H9 (cell line): ENCODE measurements around the gene ENGASE. TPM values are rescaled to one million over a fixed set of nuclear protein-coding genes. Genes with fewer than 3 reads are reported as not detected.

Source experiments
- DNase-seq: peaks from one replicate; pipeline ENCODE4 v3.0.0-alpha.2; 2017
- H2AFZ ChIP-seq: one replicate; pipeline ENCODE4 v1.6.1; 2013; ENCODE audit warnings: mild to moderate bottlenecking, low read length, control low read depth, moderate library complexity
- H2AK5ac ChIP-seq: 2 replicates; pipeline ENCODE4 v1.6.1; 2013; ENCODE audit warnings: low read length, control low read depth, mixed read lengths; ENCODE audit not compliant: insufficient read length
- H2BK120ac ChIP-seq: one replicate; pipeline ENCODE4 v1.6.1; 2013; ENCODE audit warnings: low read depth, mild to moderate bottlenecking, low read length, control low read depth, inconsistent platforms; ENCODE audit not compliant: poor library complexity, severe bottlenecking
- H2BK12ac ChIP-seq: 2 replicates; pipeline ENCODE4 v1.6.1; 2013; ENCODE audit warnings: low read length, control low read depth, mixed read lengths, low read depth; ENCODE audit not compliant: insufficient read length
- H2BK15ac ChIP-seq: 2 replicates; pipeline ENCODE4 v1.6.1; 2013; ENCODE audit warnings: low read depth, low read length, control low read depth
- H2BK20ac ChIP-seq: one replicate; pipeline ENCODE4 v1.6.1; 2013; ENCODE audit warnings: low read depth, mild to moderate bottlenecking, low read length, control low read depth, inconsistent platforms; ENCODE audit not compliant: poor library complexity, severe bottlenecking
- H2BK5ac ChIP-seq: 2 replicates; pipeline ENCODE4 v1.6.1; 2013; ENCODE audit warnings: low read length, control low read depth, mixed read lengths; ENCODE audit not compliant: insufficient read length
- H3K14ac ChIP-seq: 2 replicates; pipeline ENCODE4 v1.6.1; 2013; ENCODE audit warnings: low read length, control low read depth; ENCODE audit not compliant: insufficient read depth
- H3K18ac ChIP-seq: 2 replicates; pipeline ENCODE4 v1.6.1; 2013; ENCODE audit warnings: low read depth, mild to moderate bottlenecking, mixed read lengths, low read length, control low read depth; ENCODE audit not compliant: insufficient read length
- H3K23ac ChIP-seq: 2 replicates; pipeline ENCODE4 v1.6.1; 2013; ENCODE audit warnings: low read length, control low read depth, mixed read lengths, low read depth; ENCODE audit not compliant: insufficient read length
- H3K23me2 ChIP-seq: 2 replicates; pipeline ENCODE4 v1.6.1; 2013; ENCODE audit warnings: low read depth, mild to moderate bottlenecking, mixed read lengths, low read length, control low read depth; ENCODE audit not compliant: insufficient read length, poor library complexity, severe bottlenecking
- H3K27ac ChIP-seq: 2 replicates; pipeline ENCODE4 v1.5.1; 2013; ENCODE audit warnings: low read length, control low read depth, mixed read lengths, low read depth; ENCODE audit not compliant: insufficient read length
- H3K27me3 ChIP-seq: 2 replicates; pipeline ENCODE4 v1.6.1; 2013; ENCODE audit warnings: low read length, control low read depth, inconsistent platforms; ENCODE audit not compliant: insufficient read depth
- H3K4ac ChIP-seq: 2 replicates; pipeline ENCODE4 v1.6.1; 2013; ENCODE audit warnings: low read depth, mild to moderate bottlenecking, control low read depth, inconsistent platforms, low read length, moderate library complexity
- H3K4me1 ChIP-seq: 2 replicates; pipeline ENCODE4 v1.6.1; 2013; ENCODE audit warnings: low read length, control low read depth, inconsistent platforms; ENCODE audit not compliant: insufficient read depth
- H3K4me2 ChIP-seq: 2 replicates; pipeline ENCODE4 v1.6.1; 2013; ENCODE audit warnings: low read length, control low read depth, mixed read lengths; ENCODE audit not compliant: insufficient read length, insufficient read depth
- H3K56ac ChIP-seq: 2 replicates; pipeline ENCODE4 v1.6.1; 2013; ENCODE audit warnings: low read depth, mild to moderate bottlenecking, mixed read lengths, low read length, control low read depth; ENCODE audit not compliant: insufficient read length
- H3K79me1 ChIP-seq: 2 replicates; pipeline ENCODE4 v1.6.1; 2013; ENCODE audit warnings: low read depth, mild to moderate bottlenecking, moderate library complexity, low read length, control low read depth, inconsistent platforms; ENCODE audit not compliant: insufficient read depth, poor library complexity, severe bottlenecking
- H3K79me2 ChIP-seq: 2 replicates; pipeline ENCODE4 v1.6.1; 2013; ENCODE audit warnings: low read length, control low read depth, inconsistent platforms; ENCODE audit not compliant: insufficient read depth
- H3K9ac ChIP-seq: 2 replicates; pipeline ENCODE4 v1.6.1; 2013; ENCODE audit warnings: low read length, control low read depth, mixed read lengths; ENCODE audit not compliant: insufficient read length; ENCODE audit errors: extremely low read depth
- H3K9me3 ChIP-seq: one replicate; pipeline ENCODE4 v1.6.1; 2013; ENCODE audit warnings: low read depth, low read length, inconsistent platforms; ENCODE audit not compliant: control insufficient read depth
- H3T11ph ChIP-seq: one replicate; pipeline ENCODE4 v1.6.1; 2013; ENCODE audit warnings: mild to moderate bottlenecking, low read length, control low read depth, inconsistent platforms
- H4K20me1 ChIP-seq: one replicate; pipeline ENCODE4 v1.6.1; 2013; ENCODE audit not compliant: control insufficient read depth, insufficient read length, insufficient read depth
- H4K5ac ChIP-seq: 2 replicates; pipeline ENCODE4 v1.6.1; 2013; ENCODE audit warnings: low read depth, mild to moderate bottlenecking, mixed read lengths, low read length, control low read depth; ENCODE audit not compliant: insufficient read length
- H4K8ac ChIP-seq: replicated peaks from 2 replicates; pipeline ENCODE4 v1.6.1; 2013; ENCODE audit warnings: low read length, control low read depth, mixed read lengths, low read depth; ENCODE audit not compliant: insufficient read length
- H4K91ac ChIP-seq: 2 replicates; pipeline ENCODE4 v1.6.1; 2013; ENCODE audit warnings: low read depth, mild to moderate bottlenecking, moderate library complexity, mixed read lengths, low read length, control low read depth; ENCODE audit not compliant: insufficient read length
- H3K27ac Mint-ChIP-seq, 3 experiments: 2 replicates in 2 of 3; 3 replicates in 1 of 3; pipeline ENCODE4 v1.8.0; 2020 to 2021; ENCODE audit warnings: mixed read lengths in 3 of 3, mild to moderate bottlenecking in 1 of 3, moderate library complexity in 1 of 3
- H3K27me3 Mint-ChIP-seq: 2 replicates; pipeline ENCODE4 v1.8.0; 2021; ENCODE audit warnings: low read depth, mild to moderate bottlenecking, moderate library complexity, mixed read lengths
- H3K36me3 Mint-ChIP-seq, 3 experiments: 2 replicates in 2 of 3; 3 replicates in 1 of 3; pipeline ENCODE4 v1.8.0; 2020 to 2021; ENCODE audit warnings: low read depth in 3 of 3, mixed read lengths in 3 of 3; ENCODE audit not compliant: insufficient read depth in 1 of 3
- H3K4me1 Mint-ChIP-seq, 2 experiments: 2 replicates each; pipeline ENCODE4 v1.8.0; 2020; ENCODE audit warnings: mixed read lengths in 2 of 2
- H3K4me3 Mint-ChIP-seq, 2 experiments: 2 replicates in 1 of 2; 3 replicates in 1 of 2; pipeline ENCODE4 v1.8.0; 2020 to 2021; ENCODE audit warnings: mild to moderate bottlenecking in 2 of 2, mixed read lengths in 2 of 2, moderate library complexity in 1 of 2
- H3K9me3 Mint-ChIP-seq, 2 experiments: 2 replicates in 1 of 2; 3 replicates in 1 of 2; pipeline ENCODE4 v1.8.0; 2020; ENCODE audit warnings: mild to moderate bottlenecking in 2 of 2, mixed read lengths in 2 of 2, moderate library complexity in 1 of 2
- WGBS: extraction: QIAGEN DNeasy Blood & Tissue Kit; methylation state at CpG from one replicate; pipeline ENCODE4 v1.1.7; 2013; ENCODE audit warnings: missing lambda C conversion rate, low lambda C conversion rate, mixed read lengths; ENCODE audit not compliant: insufficient read length; ENCODE audit errors: extremely low coverage; 5-methylcytosine and 5-hydroxymethylcytosine counted together
- long read RNA-seq: library from polyadenylated mRNA; unstranded; transcript quantifications from one replicate; pipeline ENCODE4 v2.0.0, GENCODE V29; 2020
- total RNA-seq: library from RNA; stranded (reverse); gene quantifications from 2 replicates; pipeline ENCODE4 v1.2.1, GENCODE V29; 2021
- TF ChIP-seq, protein P1 (sequence below): fragments of 200-600 bp; sonication (generic); conservative IDR thresholded peaks from 3 replicates; pipeline ENCODE4 v1.8.0; 2021; ENCODE audit warnings: antibody characterized with exemption, mild to moderate bottlenecking

The ENGASE gene, protein sequence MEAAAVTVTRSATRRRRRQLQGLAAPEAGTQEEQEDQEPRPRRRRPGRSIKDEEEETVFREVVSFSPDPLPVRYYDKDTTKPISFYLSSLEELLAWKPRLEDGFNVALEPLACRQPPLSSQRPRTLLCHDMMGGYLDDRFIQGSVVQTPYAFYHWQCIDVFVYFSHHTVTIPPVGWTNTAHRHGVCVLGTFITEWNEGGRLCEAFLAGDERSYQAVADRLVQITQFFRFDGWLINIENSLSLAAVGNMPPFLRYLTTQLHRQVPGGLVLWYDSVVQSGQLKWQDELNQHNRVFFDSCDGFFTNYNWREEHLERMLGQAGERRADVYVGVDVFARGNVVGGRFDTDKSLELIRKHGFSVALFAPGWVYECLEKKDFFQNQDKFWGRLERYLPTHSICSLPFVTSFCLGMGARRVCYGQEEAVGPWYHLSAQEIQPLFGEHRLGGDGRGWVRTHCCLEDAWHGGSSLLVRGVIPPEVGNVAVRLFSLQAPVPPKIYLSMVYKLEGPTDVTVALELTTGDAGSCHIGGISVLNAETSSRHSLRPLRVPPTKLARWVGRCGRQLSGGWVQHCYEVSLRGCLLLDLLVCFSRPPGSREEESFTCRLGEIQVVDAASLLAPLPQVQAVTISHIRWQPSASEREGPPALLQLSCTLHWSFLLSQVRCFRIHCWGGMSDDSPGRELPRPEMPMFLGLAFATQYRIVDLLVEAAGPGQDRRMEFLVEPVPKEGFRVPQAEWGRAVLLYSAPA
- total RNA-seq = 20.6 and 21.1 TPM in 2 replicates
- long read RNA-seq, partial matches to known transcripts = 2 of 15 reads
- long read RNA-seq, other reads (novel, unspliced or antisense) = 13 of 15 reads

DNA sequence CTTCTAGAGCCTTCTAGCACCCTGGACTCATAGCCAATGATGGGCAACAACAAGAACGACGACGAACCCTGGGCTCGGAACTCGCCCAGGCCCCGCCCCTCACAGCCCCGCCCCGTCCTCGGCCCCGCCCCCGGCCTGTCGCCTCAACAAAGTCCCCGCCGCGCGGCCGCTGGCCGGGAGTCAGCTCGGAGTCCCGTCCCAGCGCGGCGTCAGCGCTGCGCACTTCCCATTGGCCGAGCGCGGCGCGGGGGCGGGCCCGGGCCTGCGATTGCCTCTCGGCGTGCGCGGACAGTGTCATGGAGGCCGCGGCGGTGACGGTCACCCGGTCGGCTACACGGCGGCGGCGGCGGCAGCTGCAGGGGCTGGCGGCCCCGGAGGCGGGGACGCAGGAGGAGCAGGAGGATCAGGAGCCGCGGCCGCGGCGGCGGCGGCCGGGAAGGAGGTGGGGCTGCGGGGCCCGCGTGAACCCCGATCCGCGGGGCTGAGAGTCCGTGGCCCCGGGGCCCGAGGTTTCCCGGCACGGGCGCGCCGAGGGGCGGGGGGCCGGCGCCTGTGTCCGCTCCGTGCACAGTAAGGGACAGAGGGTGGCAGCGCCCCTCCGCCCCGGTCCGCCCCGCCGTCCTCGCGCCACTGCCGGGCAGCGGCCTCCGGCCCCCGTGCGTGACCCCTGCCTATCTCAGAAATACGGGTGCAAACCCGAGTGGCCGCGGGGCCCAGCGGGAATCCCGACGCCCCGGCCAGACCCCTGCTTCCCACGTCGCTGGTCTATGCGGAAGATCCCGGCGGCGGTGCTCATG, at the start of gene ENGASE:
Gene ENGASE (plus strand): TSS at position 176 of the 797 bp plus-strand sequence. CDS start 121 bp downstream, at position 297.
- H2BK12ac ChIP-seq = no peak within 1 kb of the TSS
- peak within 1 kb of the TSS; percentile 77 to 88 for H3K4me3 Mint-ChIP-seq
- H3K18ac ChIP-seq = no peak within 1 kb of the TSS
- H3K4ac ChIP-seq = no peak within 1 kb of the TSS
- no peak within 1 kb of the TSS for H2BK5ac ChIP-seq
- no peaks in the 10 kb centered on the region for H3K4me1 ChIP-seq
- peak within 1 kb of the TSS; percentile 29 for H3K4me2 ChIP-seq
- no peak within 1 kb of the TSS for H2BK20ac ChIP-seq
- no CpG with 5 or more reads among the region's 106 CpGs for WGBS
- H3K56ac ChIP-seq = no peak within 1 kb of the TSS
- H3K9ac ChIP-seq = no peak within 1 kb of the TSS
- no peak within 1 kb of the TSS for H4K91ac ChIP-seq
- no peak within 1 kb of the TSS for H2AFZ ChIP-seq
- peak; percentile 98 for DNase-seq
- H3K27me3 ChIP-seq = no peaks in the 10 kb centered on the region
- H3K27ac Mint-ChIP-seq = no peak within 1 kb of the TSS
- peaks cover 8% of the 10 kb centered on the region in 2 experiments for H3K4me1 Mint-ChIP-seq
- no peaks in the 10 kb centered on the region for H3K79me1 ChIP-seq
- no peak within 1 kb of the TSS for H2BK120ac ChIP-seq
- peaks cover 33% of the 10 kb centered on the region for H3K27me3 Mint-ChIP-seq
- no peaks in the 10 kb centered on the region for H3K79me2 ChIP-seq
- no peak within 1 kb of the TSS for H3K27ac ChIP-seq
- H3K23me2 ChIP-seq = no peaks in the 10 kb centered on the region
- H2AK5ac ChIP-seq = no peak within 1 kb of the TSS
- no peaks in the 10 kb centered on the region for H4K20me1 ChIP-seq
- TF ChIP-seq, protein P1, sequence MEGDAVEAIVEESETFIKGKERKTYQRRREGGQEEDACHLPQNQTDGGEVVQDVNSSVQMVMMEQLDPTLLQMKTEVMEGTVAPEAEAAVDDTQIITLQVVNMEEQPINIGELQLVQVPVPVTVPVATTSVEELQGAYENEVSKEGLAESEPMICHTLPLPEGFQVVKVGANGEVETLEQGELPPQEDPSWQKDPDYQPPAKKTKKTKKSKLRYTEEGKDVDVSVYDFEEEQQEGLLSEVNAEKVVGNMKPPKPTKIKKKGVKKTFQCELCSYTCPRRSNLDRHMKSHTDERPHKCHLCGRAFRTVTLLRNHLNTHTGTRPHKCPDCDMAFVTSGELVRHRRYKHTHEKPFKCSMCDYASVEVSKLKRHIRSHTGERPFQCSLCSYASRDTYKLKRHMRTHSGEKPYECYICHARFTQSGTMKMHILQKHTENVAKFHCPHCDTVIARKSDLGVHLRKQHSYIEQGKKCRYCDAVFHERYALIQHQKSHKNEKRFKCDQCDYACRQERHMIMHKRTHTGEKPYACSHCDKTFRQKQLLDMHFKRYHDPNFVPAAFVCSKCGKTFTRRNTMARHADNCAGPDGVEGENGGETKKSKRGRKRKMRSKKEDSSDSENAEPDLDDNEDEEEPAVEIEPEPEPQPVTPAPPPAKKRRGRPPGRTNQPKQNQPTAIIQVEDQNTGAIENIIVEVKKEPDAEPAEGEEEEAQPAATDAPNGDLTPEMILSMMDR = no peak
- H3K9me3 Mint-ChIP-seq = no peaks in the 10 kb centered on the region
- no peak within 1 kb of the TSS for H3K23ac ChIP-seq
- H2BK15ac ChIP-seq = no peak within 1 kb of the TSS
- H4K8ac ChIP-seq = no peak within 1 kb of the TSS
- H3K36me3 Mint-ChIP-seq = peaks cover 0 to 18% (median 15%) of the 10 kb centered on the region in 3 experiments; a peak in 6 of 7 replicates
- no peak within 1 kb of the TSS for H3T11ph ChIP-seq
- no peak within 1 kb of the TSS for H3K14ac ChIP-seq
- no peak within 1 kb of the TSS for H4K5ac ChIP-seq
- no peaks in the 10 kb centered on the region for H3K9me3 ChIP-seq
